Measurements from ENCODE around the gene CACNB1. TPM values are rescaled to one million over a fixed set of nuclear protein-coding genes. Genes with fewer than 3 reads are reported as not detected.

CACNB1 gene
- total RNA-seq, 1 experiment from 2014 or later = 20.0 TPM

DNA sequence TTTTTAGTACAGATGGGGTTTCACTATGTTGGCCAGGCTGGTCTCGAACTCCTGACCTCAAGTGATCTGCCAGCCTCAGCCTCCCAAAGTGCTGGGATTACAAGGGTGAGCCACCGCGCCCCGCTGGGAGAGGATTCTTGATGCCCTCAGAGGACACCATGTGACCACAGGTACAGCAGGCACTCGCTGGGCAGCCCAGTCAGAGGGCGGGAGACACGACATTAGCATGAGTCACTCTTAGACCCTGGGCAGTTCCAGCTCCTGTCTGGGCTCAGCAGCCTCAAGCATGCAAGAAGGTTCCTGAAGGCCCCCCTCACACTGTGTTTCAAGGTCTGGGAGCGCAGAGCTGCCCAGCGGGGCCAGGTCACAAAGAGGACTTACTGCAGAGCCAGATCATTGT lies 16.4 kb upstream of the CACNB1 start:
- Histone ChIP-seq H3K27ac (ENCODE audit: insufficient read length, low read depth, low read length) (no peak overlapping the region), H2BK12ac (ENCODE audit: insufficient read length, low read depth, low read length) (no peak overlapping the region), H2BK120ac (ENCODE audit: low read depth, low read length, poor library complexity, severe bottlenecking) (no peak overlapping the region), H2AK5ac (ENCODE audit: insufficient read length, low read length) (no peak overlapping the region), H3K18ac (ENCODE audit: insufficient read length, low read depth, low read length) (no peak overlapping the region), H3K79me2 (ENCODE audit: insufficient read depth, low read length) (no peaks in the 10 kb centered on the region), H3K79me1 (ENCODE audit: insufficient read depth, low read depth, low read length, poor library complexity, severe bottlenecking) (no peaks in the 10 kb centered on the region), H4K20me1 (ENCODE audit: control insufficient read depth, insufficient read depth, insufficient read length) (no peaks in the 10 kb centered on the region), H3K9ac (ENCODE audit: extremely low read depth, insufficient read length, low read length) (no peak overlapping the region), H3K4ac (ENCODE audit: low read depth, low read length) (no peak overlapping the region), H3K56ac (ENCODE audit: insufficient read length, low read depth, low read length) (no peak overlapping the region), H3K4me2 (ENCODE audit: insufficient read depth, insufficient read length, low read length) (no peak overlapping the region), H3K14ac (ENCODE audit: insufficient read depth, low read length) (no peak overlapping the region), H3K9me3 (ENCODE audit: control insufficient read depth, low read depth, low read length) (no peaks in the 10 kb centered on the region), H4K91ac (ENCODE audit: insufficient read length, low read depth, low read length) (no peak overlapping the region), H3K23ac (ENCODE audit: insufficient read length, low read depth, low read length) (no peak overlapping the region), H3K27me3 (ENCODE audit: insufficient read depth, low read length) (no peaks in the 10 kb centered on the region; the same call in 1 of the 2 replicates), H3K23me2 (ENCODE audit: insufficient read length, low read depth, low read length, poor library complexity, severe bottlenecking) (peaks cover 6% of the 10 kb centered on the region), H2BK5ac (ENCODE audit: insufficient read length, low read length) (no peak overlapping the region), H2AFZ (ENCODE audit: low read length) (no peak overlapping the region), H4K8ac (replicated peaks; ENCODE audit: insufficient read length, low read depth, low read length) (no peak overlapping the region), H2BK20ac (ENCODE audit: low read depth, low read length, poor library complexity, severe bottlenecking) (no peak overlapping the region), H4K5ac (ENCODE audit: insufficient read length, low read depth, low read length) (no peak overlapping the region), H3T11ph (ENCODE audit: low read length) (no peak overlapping the region), H2BK15ac (ENCODE audit: low read depth, low read length) (no peak overlapping the region), H3K4me1 (ENCODE audit: insufficient read depth, low read length) (no peaks in the 10 kb centered on the region; the same call in 1 of the 2 replicates)
- Mint-ChIP-seq H3K36me3 (ENCODE audit: insufficient read depth in 1 of 3, low read depth in 3 of 3) (no peaks in the 10 kb centered on the region; a peak in 2 of 7 replicates), H3K27ac (no peak overlapping the region; a peak in 2 of 7 replicates), H3K27me3 (ENCODE audit: low read depth) (peaks cover 54% of the 10 kb centered on the region), H3K4me3 (no peak overlapping the region; a peak in 1 of 5 replicates), H3K9me3 (no peaks in the 10 kb centered on the region), H3K4me1 (peaks cover 21 to 41% of the 10 kb centered on the region in 2 experiments)
- no CpG with 5 or more reads among the region's 9 CpGs for WGBS (ENCODE audit: extremely low coverage, insufficient read length, low lambda C conversion rate)
- TF ChIP-seq, protein P1, sequence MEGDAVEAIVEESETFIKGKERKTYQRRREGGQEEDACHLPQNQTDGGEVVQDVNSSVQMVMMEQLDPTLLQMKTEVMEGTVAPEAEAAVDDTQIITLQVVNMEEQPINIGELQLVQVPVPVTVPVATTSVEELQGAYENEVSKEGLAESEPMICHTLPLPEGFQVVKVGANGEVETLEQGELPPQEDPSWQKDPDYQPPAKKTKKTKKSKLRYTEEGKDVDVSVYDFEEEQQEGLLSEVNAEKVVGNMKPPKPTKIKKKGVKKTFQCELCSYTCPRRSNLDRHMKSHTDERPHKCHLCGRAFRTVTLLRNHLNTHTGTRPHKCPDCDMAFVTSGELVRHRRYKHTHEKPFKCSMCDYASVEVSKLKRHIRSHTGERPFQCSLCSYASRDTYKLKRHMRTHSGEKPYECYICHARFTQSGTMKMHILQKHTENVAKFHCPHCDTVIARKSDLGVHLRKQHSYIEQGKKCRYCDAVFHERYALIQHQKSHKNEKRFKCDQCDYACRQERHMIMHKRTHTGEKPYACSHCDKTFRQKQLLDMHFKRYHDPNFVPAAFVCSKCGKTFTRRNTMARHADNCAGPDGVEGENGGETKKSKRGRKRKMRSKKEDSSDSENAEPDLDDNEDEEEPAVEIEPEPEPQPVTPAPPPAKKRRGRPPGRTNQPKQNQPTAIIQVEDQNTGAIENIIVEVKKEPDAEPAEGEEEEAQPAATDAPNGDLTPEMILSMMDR (conservative IDR thresholded peaks at IDR 0.05) = no peak
- DNase-seq = no peak

Data from H9 (cell line).